Ascending aorta (tissue), 2 donors: ENCODE data around the gene PKM. TPM values are rescaled to one million over a fixed set of nuclear protein-coding genes. Genes with fewer than 3 reads are reported as not detected.

Source experiments
- DNase-seq, 2 donors: peaks; one replicate each; pipeline ENCODE4 v3.0.0-alpha.2; 2019; ENCODE audit warnings: low spot score in 2 of 2
- H3K27ac ChIP-seq, 2 donors: fragments of 200-600 bp; sonication (generic); one replicate each; pipeline ENCODE4 v1.5.1; 2016 to 2017; ENCODE audit warnings: mild to moderate bottlenecking in 1 of 2
- H3K27me3 ChIP-seq: fragments of 200-600 bp; sonication (generic); one replicate; pipeline ENCODE4 v1.5.1; 2017
- H3K36me3 ChIP-seq, 2 donors: fragments of 200-600 bp; sonication (generic); one replicate each; pipeline ENCODE4 v1.5.1; 2016
- H3K4me1 ChIP-seq, 2 donors: fragments of 200-600 bp; sonication (generic); one replicate each; pipeline ENCODE4 v1.5.1; 2016 to 2017; ENCODE audit warnings: mild to moderate bottlenecking in 1 of 2
- H3K4me3 ChIP-seq, 2 donors: fragments of 200-600 bp; sonication (generic); one replicate each; pipeline ENCODE4 v1.5.1; 2016 to 2017; ENCODE audit warnings: mild to moderate bottlenecking in 1 of 2
- H3K9me3 ChIP-seq, 2 donors: fragments of 200-600 bp; sonication (generic); one replicate each; pipeline ENCODE4 v1.5.1; 2016
- CTCF ChIP-seq, 3 experiments: fragments of 200-600 bp in 2 of 3; fragments of 450-650 bp in 1 of 3; sonication (generic) in 2 of 3; IDR thresholded peaks; one replicate each; pipeline ENCODE4 v1.5.1; 2016 to 2019; ENCODE audit warnings: antibody characterized with exemption in 3 of 3, mild to moderate bottlenecking in 1 of 3, moderate library complexity in 1 of 3
- intact Hi-C: fragments of 100-400 bp; cut with DNase I; formaldehyde crosslinking; loops from one replicate; pipeline ENCODE4 v1.15.1; 2023
- total RNA-seq: library from RNA; depleted of rRNA; stranded (reverse); fragments of >200 nt; gene quantifications from one replicate; pipeline ENCODE4 v1.1.0, GENCODE V29; 2016

PKM gene
- total RNA-seq, 1 donor from 2014 or later: 313 TPM

GRCh38 chr15:72238586-72238985 is 7.6 kb upstream of the PKM start:
- H3K4me1 ChIP-seq: peaks cover 6 to 8% of the 10 kb centered on the region in 2 donors
- H3K27ac ChIP-seq: no peak overlapping the region
- no peak overlapping the region for H3K4me3 ChIP-seq
- no peak for DNase-seq
- no peak for TF ChIP-seq CTCF (IDR thresholded peaks at IDR 0.05)
- intact Hi-C loops: loop anchor here (10.0 kb wide), 1 partner anchor 1864 kb away; no protein-coding TSS in a partner anchor
- H3K36me3 ChIP-seq: peaks cover 29 to 30% of the 10 kb centered on the region in 2 donors
- H3K9me3 ChIP-seq: no peaks in the 10 kb centered on the region
- no peaks in the 10 kb centered on the region for H3K27me3 ChIP-seq

GRCh38 chr15:72237853-72238224 is 6.8 kb upstream of the PKM start:
- TF ChIP-seq CTCF (IDR thresholded peaks at IDR 0.05): no peak
- no peak for DNase-seq
- intact Hi-C loops: loop anchor here (2.0 to 10.0 kb wide), 2 partner anchors 15 to 1863 kb away; no protein-coding TSS in a partner anchor

GRCh38 chr15:72237029-72237852 is 6.3 kb upstream of the PKM start:
- H3K4me3 ChIP-seq: peak overlapping the region in 1 of 2 donors; percentile 29
- no peaks in the 10 kb centered on the region for H3K9me3 ChIP-seq
- peaks cover 18 to 23% of the 10 kb centered on the region in 2 donors for H3K36me3 ChIP-seq
- TF ChIP-seq CTCF (IDR thresholded peaks at IDR 0.05): no peak
- peak overlapping the region; percentile 59 to 74 for H3K27ac ChIP-seq
- intact Hi-C loops: loop anchor here (2.0 to 10.0 kb wide), 2 partner anchors 14 to 1862 kb away; no protein-coding TSS in a partner anchor
- peak; percentile 63 to 87 for DNase-seq
- peaks cover 6 to 16% of the 10 kb centered on the region in 2 donors for H3K4me1 ChIP-seq
- no peaks in the 10 kb centered on the region for H3K27me3 ChIP-seq

More at GRCh38 chr15:72237853-72238224, 6.8 kb upstream of the PKM start:
- Histone ChIP-seq H3K9me3 (no peaks in the 10 kb centered on the region), H3K36me3 (peaks cover 24 to 29% of the 10 kb centered on the region in 2 donors), H3K27me3 (no peaks in the 10 kb centered on the region), H3K27ac (peak overlapping the region; percentile 59 to 74), H3K4me1 (peaks cover 6 to 10% of the 10 kb centered on the region in 2 donors), H3K4me3 (no peak overlapping the region)

GRCh38 chr15:72236381-72237003 is 5.5 kb upstream of the PKM start:
- Histone ChIP-seq H3K36me3 (peaks cover 10 to 16% of the 10 kb centered on the region in 2 donors), H3K27me3 (no peaks in the 10 kb centered on the region), H3K4me3 (no peak overlapping the region), H3K4me1 (peaks cover 6 to 17% of the 10 kb centered on the region in 2 donors), H3K9me3 (no peaks in the 10 kb centered on the region), H3K27ac (peak overlapping the region; percentile 59 to 74)
- DNase-seq: no peak
- no peak for TF ChIP-seq CTCF (IDR thresholded peaks at IDR 0.05)
- intact Hi-C loops: loop anchor here (2.0 to 10.0 kb wide), 2 partner anchors 14 to 1862 kb away; no protein-coding TSS in a partner anchor

- H3K4me1 ChIP-seq: peaks cover 6 to 17% of the 10 kb centered on the region in 2 donors
- no peaks in the 10 kb centered on the region for H3K9me3 ChIP-seq
- H3K27ac ChIP-seq: no peak overlapping the region
- DNase-seq: no peak
- no peak for TF ChIP-seq CTCF (IDR thresholded peaks at IDR 0.05)
- intact Hi-C loops: loop anchor here (10.0 kb wide), 1 partner anchor 1860 kb away; no protein-coding TSS in a partner anchor
- peaks cover 0 to 7% of the 10 kb centered on the region in 2 donors for H3K36me3 ChIP-seq
- no peaks in the 10 kb centered on the region for H3K27me3 ChIP-seq
- H3K4me3 ChIP-seq: no peak overlapping the region
These were observed 4.3 kb upstream of the PKM start for GRCh38 chr15:72235298-72235697.
